ENCODE results near the gene GALE. TPM values are rescaled to one million over a fixed set of nuclear protein-coding genes. Genes with fewer than 3 reads are reported as not detected.

The GALE gene
- total RNA-seq, 4 donors from 2014 or later: 14.1 to 16.7 (median 15.0) TPM

DNA sequence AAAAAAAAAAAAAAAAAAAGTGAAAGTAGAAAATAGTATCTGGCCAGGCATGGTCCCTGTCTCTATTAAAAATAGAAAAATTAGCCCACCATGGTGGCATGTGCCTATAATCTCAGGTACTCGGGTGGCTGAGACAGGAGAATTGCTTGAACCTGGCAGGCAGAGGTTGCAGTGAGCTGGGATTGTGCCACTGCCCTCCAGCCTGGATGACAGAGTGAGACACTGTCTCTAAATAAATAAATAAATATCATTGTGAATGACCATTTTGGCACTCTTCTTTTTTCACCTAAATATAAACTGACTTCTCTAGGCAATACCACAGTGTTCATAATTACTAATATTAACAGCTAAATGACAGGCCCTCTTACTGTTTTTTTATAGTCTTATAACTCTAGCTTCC, 42.7 kb downstream of the GALE start:
- H3K36me3 ChIP-seq: peaks cover 0 to 3% of the 10 kb centered on the region in 2 donors
- no peak overlapping the region for H3K4me3 ChIP-seq
- H3K4me1 ChIP-seq: no peaks in the 10 kb centered on the region
- no peak overlapping the region for H3K27ac ChIP-seq
- intact Hi-C loops (cut with DNase I; ENCODE audit: low total_unique reads): no loop called here
- no peak for TF ChIP-seq POLR2A (IDR thresholded peaks at IDR 0.05)
- TF ChIP-seq, protein P1, sequence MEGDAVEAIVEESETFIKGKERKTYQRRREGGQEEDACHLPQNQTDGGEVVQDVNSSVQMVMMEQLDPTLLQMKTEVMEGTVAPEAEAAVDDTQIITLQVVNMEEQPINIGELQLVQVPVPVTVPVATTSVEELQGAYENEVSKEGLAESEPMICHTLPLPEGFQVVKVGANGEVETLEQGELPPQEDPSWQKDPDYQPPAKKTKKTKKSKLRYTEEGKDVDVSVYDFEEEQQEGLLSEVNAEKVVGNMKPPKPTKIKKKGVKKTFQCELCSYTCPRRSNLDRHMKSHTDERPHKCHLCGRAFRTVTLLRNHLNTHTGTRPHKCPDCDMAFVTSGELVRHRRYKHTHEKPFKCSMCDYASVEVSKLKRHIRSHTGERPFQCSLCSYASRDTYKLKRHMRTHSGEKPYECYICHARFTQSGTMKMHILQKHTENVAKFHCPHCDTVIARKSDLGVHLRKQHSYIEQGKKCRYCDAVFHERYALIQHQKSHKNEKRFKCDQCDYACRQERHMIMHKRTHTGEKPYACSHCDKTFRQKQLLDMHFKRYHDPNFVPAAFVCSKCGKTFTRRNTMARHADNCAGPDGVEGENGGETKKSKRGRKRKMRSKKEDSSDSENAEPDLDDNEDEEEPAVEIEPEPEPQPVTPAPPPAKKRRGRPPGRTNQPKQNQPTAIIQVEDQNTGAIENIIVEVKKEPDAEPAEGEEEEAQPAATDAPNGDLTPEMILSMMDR (IDR thresholded peaks at IDR 0.05): no peak
- H3K27me3 ChIP-seq: no peaks in the 10 kb centered on the region
- DNase-seq: no peak
- H3K9me3 ChIP-seq: no peaks in the 10 kb centered on the region

DNA sequence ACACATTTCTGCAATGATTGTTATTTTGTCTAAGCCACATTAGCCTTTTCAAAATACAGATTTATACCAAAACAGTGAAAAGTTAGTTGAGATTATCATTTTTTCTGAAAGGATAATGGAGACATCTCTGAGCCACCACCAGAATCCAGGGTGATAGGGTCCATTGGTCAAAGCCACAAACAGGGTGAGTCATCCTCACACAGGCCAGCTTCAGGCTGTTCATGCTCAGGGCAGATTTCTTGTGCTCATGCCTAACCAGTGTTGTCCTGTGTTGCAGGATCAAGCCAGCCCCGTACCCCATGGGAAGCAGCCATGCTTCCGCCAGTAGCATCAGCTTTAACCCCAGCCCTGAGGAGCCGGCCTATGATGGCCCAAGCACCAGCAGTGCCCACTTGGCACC, 43.9 kb downstream of the GALE start:
- Histone ChIP-seq H3K27ac (no peak overlapping the region), H3K4me1 (no peaks in the 10 kb centered on the region), H3K36me3 (peaks cover 0 to 3% of the 10 kb centered on the region in 2 donors), H3K9me3 (no peaks in the 10 kb centered on the region), H3K27me3 (no peaks in the 10 kb centered on the region), H3K4me3 (no peak overlapping the region)
- TF ChIP-seq, protein P1 (IDR thresholded peaks at IDR 0.05): no peak
- TF ChIP-seq POLR2A (IDR thresholded peaks at IDR 0.05): no peak
- intact Hi-C loops (cut with DNase I; ENCODE audit: low total_unique reads): no loop called here
- DNase-seq: no peak

DNA sequence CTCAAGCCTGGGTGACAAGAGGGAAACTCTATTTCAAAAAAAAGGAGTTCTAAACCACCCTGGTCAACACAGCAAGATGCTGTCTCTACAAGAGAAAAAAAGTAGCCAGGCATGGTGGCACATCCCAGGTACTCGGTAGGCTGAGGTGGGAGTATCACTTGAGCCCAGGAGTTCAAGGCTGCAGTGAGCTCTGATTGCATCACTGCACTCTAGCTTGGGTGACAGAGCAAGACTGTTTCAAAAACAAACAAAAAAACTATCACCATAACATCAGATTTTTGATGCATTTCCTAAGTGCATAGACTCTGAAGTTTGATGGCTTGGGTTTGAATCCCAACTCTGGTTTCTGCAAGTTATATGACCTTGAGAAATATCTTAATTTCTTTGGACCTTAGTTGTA, 47.6 kb downstream of the GALE start:
- DNase-seq: no peak
- no peaks in the 10 kb centered on the region for H3K9me3 ChIP-seq
- intact Hi-C loops (cut with DNase I; ENCODE audit: low total_unique reads): no loop called here
- H3K27ac ChIP-seq: no peak overlapping the region
- no peak for TF ChIP-seq POLR2A (IDR thresholded peaks at IDR 0.05)
- TF ChIP-seq, protein P1 (IDR thresholded peaks at IDR 0.05): no peak
- peaks cover 0 to 3% of the 10 kb centered on the region in 2 donors for H3K36me3 ChIP-seq
- no peaks in the 10 kb centered on the region for H3K27me3 ChIP-seq
- H3K4me1 ChIP-seq: no peaks in the 10 kb centered on the region
- no peak overlapping the region for H3K4me3 ChIP-seq

DNA sequence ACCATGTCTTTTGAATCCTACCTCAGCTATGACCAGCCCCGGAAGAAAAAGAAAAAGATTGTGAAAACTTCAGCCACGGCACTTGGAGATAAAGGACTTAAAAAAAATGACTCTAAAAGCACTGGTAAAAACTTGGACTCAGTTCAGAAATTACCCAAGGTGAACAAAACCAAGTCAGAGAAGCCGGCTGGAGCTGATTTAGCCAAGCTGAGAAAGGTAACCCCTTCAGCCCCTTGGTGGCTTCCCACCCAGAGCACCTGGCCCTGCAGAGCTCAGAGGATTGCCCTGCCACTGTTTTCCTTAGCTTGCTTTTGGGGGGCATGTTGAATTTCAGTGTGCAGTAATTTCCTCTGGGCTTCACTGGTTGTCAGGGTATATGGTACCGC, 48.7 kb downstream of the GALE start:
- Histone ChIP-seq H3K36me3 (peaks cover 0 to 3% of the 10 kb centered on the region in 2 donors), H3K4me3 (no peak overlapping the region), H3K9me3 (no peaks in the 10 kb centered on the region), H3K4me1 (no peaks in the 10 kb centered on the region), H3K27me3 (no peaks in the 10 kb centered on the region), H3K27ac (no peak overlapping the region)
- TF ChIP-seq, protein P1 (IDR thresholded peaks at IDR 0.05): no peak
- TF ChIP-seq POLR2A (IDR thresholded peaks at IDR 0.05): no peak
- no peak for DNase-seq
- intact Hi-C loops (cut with DNase I; ENCODE audit: low total_unique reads): no loop called here

DNA sequence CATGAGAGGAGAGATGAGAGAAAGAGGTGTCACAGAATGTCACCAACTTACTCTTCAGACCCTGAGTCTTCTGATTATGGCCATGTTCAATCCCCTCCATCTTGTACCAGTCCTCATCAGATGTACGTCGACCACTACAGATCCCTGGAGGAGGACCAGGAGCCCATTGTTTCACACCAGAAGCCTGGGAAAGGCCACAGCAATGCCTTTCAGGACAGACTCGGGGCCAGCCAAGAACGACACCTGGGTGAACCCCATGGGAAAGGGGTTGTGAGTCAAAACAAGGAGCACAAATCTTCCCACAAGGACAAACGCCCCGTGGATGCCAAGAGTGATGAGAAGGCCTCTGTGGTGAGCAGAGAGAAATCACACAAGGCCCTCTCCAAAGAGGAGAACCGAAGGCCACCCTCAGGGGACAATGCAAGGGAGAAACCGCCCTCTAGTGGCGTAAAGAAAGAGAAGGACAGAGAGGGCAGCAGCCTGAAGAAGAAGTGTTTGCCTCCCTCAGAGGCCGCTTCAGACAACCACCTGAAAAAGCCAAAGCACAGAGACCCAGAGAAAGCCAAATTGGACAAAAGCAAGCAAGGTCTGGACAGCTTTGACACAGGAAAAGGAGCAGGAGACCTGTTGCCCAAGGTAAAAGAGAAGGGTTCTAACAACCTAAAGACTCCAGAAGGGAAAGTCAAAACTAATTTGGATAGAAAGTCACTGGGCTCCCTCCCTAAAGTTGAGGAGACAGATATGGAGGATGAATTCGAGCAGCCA, 49.3 kb downstream of the GALE start:
- DNase-seq: no peak
- Histone ChIP-seq H3K9me3 (no peaks in the 10 kb centered on the region), H3K4me3 (no peak overlapping the region), H3K27ac (no peak overlapping the region), H3K27me3 (no peaks in the 10 kb centered on the region), H3K36me3 (peaks cover 0 to 3% of the 10 kb centered on the region in 2 donors), H3K4me1 (no peaks in the 10 kb centered on the region)
- intact Hi-C loops (cut with DNase I; ENCODE audit: low total_unique reads): no loop called here
- TF ChIP-seq, protein P1 (IDR thresholded peaks at IDR 0.05): peak in 1 of 4 experiments; percentile 19
- no peak for TF ChIP-seq POLR2A (IDR thresholded peaks at IDR 0.05)

Data from uterus (tissue), 4 donors.